HEK293T (cell line): Measurements from ENCODE around the gene MAP3K5.

Source experiments
- BHLHE40 ChIP-seq: fragments of 450-650 bp; IDR thresholded peaks from 2 replicates; pipeline ENCODE4 v1.6.1; 2016; ENCODE audit warnings: mild to moderate bottlenecking, moderate library complexity, borderline replicate concordance
- FOXM1 ChIP-seq: fragments of 450-650 bp; IDR thresholded peaks from 2 replicates; pipeline ENCODE4 v1.6.1; 2017; ENCODE audit warnings: mild to moderate bottlenecking, borderline replicate concordance
- SP1 ChIP-seq: fragments of 450-650 bp; IDR thresholded peaks from 2 replicates; pipeline ENCODE4 v1.6.1; 2017
- SUZ12 ChIP-seq: fragments of 450-650 bp; IDR thresholded peaks from 2 replicates; pipeline ENCODE4 v1.6.1; 2016; ENCODE audit warnings: mild to moderate bottlenecking
- TARDBP ChIP-seq: fragments of 450-650 bp; IDR thresholded peaks from 2 replicates; pipeline ENCODE4 v1.6.1; 2016

GRCh38 chr6:136635615-136636014 lies 156.7 kb downstream of the MAP3K5 start:
- TF ChIP-seq BHLHE40 (no peak), TARDBP (no peak), SUZ12 (no peak), FOXM1 (no peak), SP1 (no peak)
